IPS-NIHi11 (cell line): ENCODE data around the gene ARHGAP15.
A peak's percentile ranks its signal among the peaks of the same experiment; 100 is the strongest.

Source experiments
- DNase-seq: peaks from one replicate; pipeline ENCODE4 v3.0.0; 2012; ENCODE audit warnings: mixed read lengths, low spot score

ARHGAP15 gene

DNA sequence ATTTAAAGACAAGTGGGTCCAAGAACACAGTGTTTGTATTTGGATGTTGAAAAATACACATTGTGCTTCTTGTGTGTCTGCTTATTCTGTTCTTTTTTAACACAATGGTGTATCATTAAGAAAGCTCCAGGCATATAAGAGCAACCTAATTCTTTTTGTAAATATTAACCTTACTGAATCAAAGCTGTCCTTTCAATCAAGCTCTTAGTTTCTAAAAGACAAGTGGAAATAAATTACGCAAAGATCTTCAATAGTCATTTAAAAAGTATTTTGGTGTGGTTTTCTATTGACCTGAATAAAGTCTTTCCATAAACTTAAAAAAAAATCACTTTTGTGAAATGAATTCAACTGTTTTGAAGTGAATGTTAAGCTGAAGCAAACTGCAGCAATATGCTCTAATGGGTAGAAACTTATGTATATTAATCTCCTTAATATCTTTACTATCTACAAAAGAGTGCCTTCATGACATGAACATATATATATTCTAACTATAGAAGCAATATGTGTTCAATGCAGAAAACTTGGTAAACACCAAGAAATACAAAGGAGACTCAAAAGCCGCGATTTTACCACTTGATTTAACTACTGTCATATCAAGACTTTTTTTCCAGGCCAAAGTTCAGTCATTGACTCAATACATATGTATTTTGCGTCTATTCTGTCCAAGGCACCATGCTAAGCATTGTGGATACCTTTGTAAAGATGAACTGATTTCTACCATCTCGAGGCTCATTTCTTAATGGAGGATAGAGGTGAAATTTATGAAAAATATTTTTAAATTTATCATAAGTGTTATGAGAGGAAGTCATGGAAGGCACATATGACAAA lies 97.7 kb downstream of the ARHGAP15 start:
- DNase-seq: no peak

DNA sequence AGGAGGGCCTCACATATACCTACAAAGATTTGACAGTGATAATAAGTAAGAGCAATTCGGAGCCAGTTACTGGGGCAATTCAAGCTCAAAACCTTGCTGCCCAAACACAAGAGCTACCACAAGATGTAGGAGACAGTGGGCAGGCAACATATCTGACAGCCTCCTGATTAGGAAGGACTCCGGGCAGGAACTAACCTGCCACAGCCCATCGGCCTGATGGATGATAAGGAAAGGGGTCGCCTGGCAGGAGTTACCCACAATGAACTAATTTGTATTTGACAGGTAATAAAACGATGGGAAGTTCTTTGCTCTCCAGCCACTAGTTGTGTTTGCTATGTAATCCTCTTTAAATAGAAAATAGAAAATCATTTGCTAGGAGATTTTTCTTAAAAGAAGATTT lies 100.2 kb downstream of the ARHGAP15 start:
- no peak for DNase-seq

- DNase-seq: peak; percentile 40
Observed at GRCh38 chr2:143229952-143230351, 100.7 kb downstream of the ARHGAP15 start.

- DNase-seq: no peak
Observed at GRCh38 chr2:143230506-143231253, 101.5 kb downstream of the ARHGAP15 start.

- no peak for DNase-seq
Observed at GRCh38 chr2:143231254-143231645, 102.0 kb downstream of the ARHGAP15 start.

GRCh38 chr2:143237146-143237777 lies 108.0 kb downstream of the ARHGAP15 start:
- no peak for DNase-seq

DNA sequence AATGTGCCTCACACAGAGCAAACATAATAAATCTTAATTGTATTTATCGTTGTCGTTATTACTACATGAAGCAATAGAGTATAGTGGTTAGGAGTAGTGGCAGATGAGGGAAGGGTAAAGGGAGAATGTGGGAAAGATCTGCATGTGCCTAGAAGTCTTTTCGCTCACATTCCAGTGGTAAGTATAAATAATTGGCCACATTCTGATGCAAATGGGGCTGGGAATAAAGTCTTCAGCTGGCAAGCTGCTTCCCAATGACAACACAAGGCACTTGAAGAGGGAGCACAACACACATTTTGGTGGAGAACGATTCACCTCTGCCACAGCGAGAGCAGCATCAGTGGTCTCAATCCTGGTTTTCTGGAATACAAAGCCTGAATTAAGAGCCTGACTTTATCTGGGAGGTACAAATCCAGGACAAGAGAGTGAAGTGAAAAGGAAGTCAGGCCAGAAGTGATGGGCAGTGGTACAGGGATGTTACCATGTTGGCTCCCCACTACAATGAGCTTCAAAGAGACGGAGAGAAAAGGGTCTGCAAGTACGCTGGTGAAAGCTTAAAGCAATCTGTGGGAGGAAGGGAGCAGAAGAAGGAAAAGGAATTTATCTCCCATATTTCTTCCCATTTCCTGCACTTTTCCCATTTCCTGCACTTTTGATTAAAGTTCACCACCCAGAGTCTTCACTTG lies 112.3 kb downstream of the ARHGAP15 start:
- peak; percentile 31 for DNase-seq

DNA sequence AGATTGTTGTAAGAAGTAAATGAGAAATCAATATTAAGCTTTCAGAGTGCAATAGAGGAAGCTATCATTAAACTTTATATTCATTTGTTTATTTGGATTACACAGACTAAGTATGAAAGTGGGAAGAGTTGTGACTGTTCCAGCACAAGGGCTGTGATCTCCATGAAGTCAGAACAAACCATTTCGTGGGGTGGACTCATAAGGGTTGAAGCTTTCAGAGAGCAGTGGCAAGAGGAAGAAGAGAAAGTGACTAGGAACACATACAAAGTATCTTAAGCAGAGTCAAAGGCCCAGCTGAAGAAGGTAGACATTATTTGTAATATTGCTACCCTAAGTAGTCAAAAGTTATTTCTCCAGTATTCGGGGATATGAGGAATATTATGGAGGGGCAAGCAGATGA lies 117.0 kb downstream of the ARHGAP15 start:
- no peak for DNase-seq

- DNase-seq: no peak
Observed at GRCh38 chr2:143246815-143247744, 117.9 kb downstream of the ARHGAP15 start.

DNA sequence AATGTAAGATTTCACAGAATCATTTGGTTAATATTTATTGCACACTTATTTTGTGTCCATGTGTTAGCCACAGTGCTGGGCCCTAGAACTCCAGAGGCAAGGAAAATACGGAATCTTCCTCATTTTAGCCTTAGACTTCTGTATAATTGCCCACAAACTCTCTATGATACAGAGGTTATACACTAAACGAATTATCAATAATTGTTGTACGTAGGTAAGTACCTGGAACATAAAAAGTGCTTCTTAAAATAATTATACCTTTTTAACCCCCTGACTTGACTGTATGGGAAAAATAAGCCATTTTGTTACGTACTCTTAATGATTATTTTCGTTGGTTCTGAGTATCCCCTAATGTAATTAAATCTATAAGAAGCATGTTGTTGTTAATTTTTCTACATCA lies 119.4 kb downstream of the ARHGAP15 start:
- DNase-seq: no peak

- DNase-seq: no peak
Observed at GRCh38 chr2:143251681-143252080, 122.5 kb downstream of the ARHGAP15 start.

DNA sequence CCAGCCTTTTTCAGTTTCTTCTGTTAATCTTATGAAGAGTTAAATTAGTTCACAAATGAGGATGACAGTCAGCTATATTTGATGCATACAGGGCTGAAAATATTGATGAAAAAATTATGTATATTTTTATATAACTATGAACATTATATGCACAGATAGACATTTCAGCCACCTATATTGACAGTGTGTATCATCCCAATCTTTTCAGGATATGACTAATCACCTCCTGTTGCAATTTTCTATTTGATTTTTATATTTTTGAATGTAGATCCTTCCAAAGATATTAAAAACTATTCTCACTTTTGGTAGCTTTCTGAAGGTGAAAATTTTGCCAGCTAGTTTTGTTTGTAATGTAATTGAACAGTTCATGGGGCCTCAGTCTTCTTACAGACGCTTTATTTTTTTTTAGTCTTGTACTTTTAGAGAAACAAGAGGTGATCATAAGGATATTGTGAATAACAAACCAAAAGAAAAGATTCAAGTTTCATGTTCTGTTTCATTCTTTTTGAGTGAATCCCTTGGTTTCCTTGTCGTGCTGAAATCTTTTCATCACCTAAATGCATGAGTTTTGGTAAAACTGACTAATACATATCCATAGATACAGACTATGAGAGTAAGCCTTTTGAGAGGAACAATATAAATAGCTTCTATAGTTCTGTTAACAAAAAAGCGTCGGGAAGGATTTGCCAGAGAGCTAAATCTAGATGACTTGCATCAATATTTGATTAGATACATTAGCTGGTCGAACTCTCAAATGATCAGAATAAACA lies 123.1 kb downstream of the ARHGAP15 start:
- DNase-seq: no peak

GRCh38 chr2:143254110-143254509 lies 124.9 kb downstream of the ARHGAP15 start:
- no peak for DNase-seq

DNA sequence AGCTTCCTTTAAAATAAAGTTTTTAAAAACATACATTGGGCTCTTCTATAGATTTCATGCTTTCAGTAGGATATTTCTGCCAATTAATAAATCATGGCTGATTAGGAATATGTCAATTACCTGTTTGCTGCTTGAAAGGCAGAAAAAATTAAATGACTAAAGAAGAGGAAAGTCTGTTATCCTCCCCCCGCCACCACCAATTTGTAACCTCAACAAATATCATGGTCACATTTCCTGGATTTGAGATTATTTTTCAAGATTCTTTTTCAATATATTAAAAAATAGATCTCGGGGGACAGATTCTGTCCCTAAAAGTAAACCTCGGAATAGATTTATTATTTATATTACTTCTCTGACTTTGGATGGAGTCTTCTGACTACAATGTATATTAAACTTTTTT lies 125.9 kb downstream of the ARHGAP15 start:
- no peak for DNase-seq

DNA sequence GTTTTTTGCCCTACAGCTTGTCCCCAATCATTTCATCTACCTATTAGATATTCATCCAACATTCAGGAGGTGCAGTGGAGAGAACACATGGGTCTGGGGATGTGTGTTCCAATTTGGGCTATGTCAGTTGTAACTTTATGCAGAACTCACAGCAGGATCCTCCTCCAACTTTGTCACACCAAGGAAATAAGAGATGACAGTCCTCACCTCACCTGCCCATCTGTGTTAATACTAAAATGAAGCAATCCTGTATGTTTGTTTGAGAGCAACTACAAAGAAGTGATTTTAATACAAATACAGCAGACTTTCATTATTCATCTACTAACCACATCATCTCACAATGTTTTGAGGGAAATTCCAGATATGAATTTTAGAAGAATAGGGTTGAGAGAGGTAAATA lies 126.7 kb downstream of the ARHGAP15 start:
- no peak for DNase-seq

GRCh38 chr2:143258126-143258892 lies 129.1 kb downstream of the ARHGAP15 start:
- DNase-seq: peak; percentile 14

- DNase-seq: peak; percentile 52
Observed at GRCh38 chr2:143259368-143259958, 130.2 kb downstream of the ARHGAP15 start.

GRCh38 chr2:143261986-143262385 lies 132.8 kb downstream of the ARHGAP15 start:
- no peak for DNase-seq

- DNase-seq: no peak
Observed at GRCh38 chr2:143262389-143262788, 133.2 kb downstream of the ARHGAP15 start.
